HFFc6 (cell line): ENCODE measurements around the gene STH. TPM values are rescaled to one million over a fixed set of nuclear protein-coding genes. Genes with fewer than 3 reads are reported as not detected.

Experiments used
- DNase-seq: peaks from one replicate; pipeline ENCODE4 v3.0.0-alpha.2; 2018
- H3K27ac Mint-ChIP-seq: 2 replicates; pipeline ENCODE4 v1.8.0; 2020; ENCODE audit warnings: mild to moderate bottlenecking, mixed read lengths
- H3K27me3 Mint-ChIP-seq: 2 replicates; pipeline ENCODE4 v1.8.0; 2021; ENCODE audit warnings: mild to moderate bottlenecking, moderate library complexity, mixed read lengths; ENCODE audit not compliant: insufficient read depth
- H3K36me3 Mint-ChIP-seq: 2 replicates; pipeline ENCODE4 v1.8.0; 2021; ENCODE audit warnings: low read depth, mixed read lengths
- H3K4me1 Mint-ChIP-seq: 2 replicates; pipeline ENCODE4 v1.8.0; 2020; ENCODE audit warnings: low read depth, mixed read lengths
- H3K4me3 Mint-ChIP-seq: 2 replicates; pipeline ENCODE4 v1.8.0; 2020; ENCODE audit warnings: mild to moderate bottlenecking, moderate library complexity, mixed read lengths
- H3K9me3 Mint-ChIP-seq: 2 replicates; pipeline ENCODE4 v1.8.0; 2020; ENCODE audit warnings: mild to moderate bottlenecking, mixed read lengths
- CTCF ChIP-seq: fragments of 200-600 bp; sonication (generic); IDR thresholded peaks from 2 replicates; pipeline ENCODE4 v1.5.0; 2021; ENCODE audit warnings: antibody characterized with exemption, mild to moderate bottlenecking
- total RNA-seq, 6 experiments: library from RNA; stranded (reverse); fragmentation: NEBNext Ultra II Directional; extraction: Animal tissue kit (Norgen Biotek cat#: 25700); gene quantifications; 2 replicates in 1 of 6; 3 replicates in 5 of 6; pipeline ENCODE4 v1.2.3, GENCODE V29; 2021

The STH gene
- total RNA-seq, 6 experiments from 2014 or later: not detected

DNA sequence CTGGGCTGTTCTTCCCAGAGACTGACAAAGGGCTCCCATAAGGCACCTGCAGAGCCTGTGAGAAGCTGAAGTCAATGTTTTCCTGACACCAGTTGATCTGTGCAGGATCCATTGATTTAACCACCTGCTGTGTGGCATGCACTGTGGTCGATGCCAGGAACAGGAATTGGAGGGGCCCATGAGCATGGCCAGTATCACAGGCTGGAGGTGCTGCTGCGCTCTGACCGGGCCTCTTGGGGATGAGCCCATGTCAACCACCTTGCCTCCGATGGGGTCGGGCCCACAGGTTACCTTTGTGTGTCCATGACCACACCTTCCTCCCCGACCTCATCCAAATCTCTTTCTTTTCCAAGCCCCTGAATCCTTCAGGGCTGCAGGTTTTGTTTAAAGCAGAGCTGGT lies 18.2 kb upstream of the STH start:
- DNase-seq: no peak
- Mint-ChIP-seq H3K4me3 (no peak overlapping the region), H3K27ac (no peak overlapping the region), H3K4me1 (no peaks in the 10 kb centered on the region), H3K36me3 (no peaks in the 10 kb centered on the region), H3K9me3 (no peaks in the 10 kb centered on the region), H3K27me3 (peaks cover 40% of the 10 kb centered on the region)
- no peak for TF ChIP-seq CTCF

- H3K4me3 Mint-ChIP-seq: no peak overlapping the region
- no peaks in the 10 kb centered on the region for H3K4me1 Mint-ChIP-seq
- no peak for DNase-seq
- H3K27ac Mint-ChIP-seq: no peak overlapping the region
- H3K9me3 Mint-ChIP-seq: no peaks in the 10 kb centered on the region
- peaks cover 38% of the 10 kb centered on the region for H3K27me3 Mint-ChIP-seq
- no peak for TF ChIP-seq CTCF
- no peaks in the 10 kb centered on the region for H3K36me3 Mint-ChIP-seq
Measured at GRCh38 chr17:45981306-45981705, 17.7 kb upstream of the STH start.

DNA sequence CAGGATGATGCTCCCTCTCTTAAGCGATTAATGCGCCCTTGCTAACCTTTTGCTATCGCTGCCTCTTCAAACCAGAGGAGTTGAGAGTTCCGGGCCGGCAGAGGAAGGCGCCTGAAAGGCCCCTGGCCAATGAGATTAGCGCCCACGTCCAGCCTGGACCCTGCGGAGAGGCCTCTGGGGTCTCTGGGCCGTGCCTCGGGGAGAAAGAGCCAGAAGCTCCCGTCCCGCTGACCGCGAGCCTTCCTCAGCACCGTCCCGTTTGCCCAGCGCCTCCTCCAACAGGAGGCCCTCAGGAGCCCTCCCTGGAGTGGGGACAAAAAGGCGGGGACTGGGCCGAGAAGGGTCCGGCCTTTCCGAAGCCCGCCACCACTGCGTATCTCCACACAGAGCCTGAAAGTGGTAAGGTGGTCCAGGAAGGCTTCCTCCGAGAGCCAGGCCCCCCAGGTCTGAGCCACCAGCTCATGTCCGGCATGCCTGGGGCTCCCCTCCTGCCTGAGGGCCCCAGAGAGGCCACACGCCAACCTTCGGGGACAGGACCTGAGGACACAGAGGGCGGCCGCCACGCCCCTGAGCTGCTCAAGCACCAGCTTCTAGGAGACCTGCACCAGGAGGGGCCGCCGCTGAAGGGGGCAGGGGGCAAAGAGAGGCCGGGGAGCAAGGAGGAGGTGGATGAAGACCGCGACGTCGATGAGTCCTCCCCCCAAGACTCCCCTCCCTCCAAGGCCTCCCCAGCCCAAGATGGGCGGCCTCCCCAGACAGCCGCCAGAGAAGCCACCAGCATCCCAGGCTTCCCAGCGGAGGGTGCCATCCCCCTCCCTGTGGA lies 16.0 kb upstream of the STH start:
- no peak for DNase-seq
- no peak overlapping the region for H3K4me3 Mint-ChIP-seq
- H3K4me1 Mint-ChIP-seq: no peaks in the 10 kb centered on the region
- peaks cover 26% of the 10 kb centered on the region for H3K27me3 Mint-ChIP-seq
- no peaks in the 10 kb centered on the region for H3K36me3 Mint-ChIP-seq
- H3K27ac Mint-ChIP-seq: no peak overlapping the region
- no peak for TF ChIP-seq CTCF
- no peaks in the 10 kb centered on the region for H3K9me3 Mint-ChIP-seq

- Mint-ChIP-seq H3K27ac (no peak overlapping the region), H3K4me3 (no peak overlapping the region), H3K27me3 (peaks cover 25% of the 10 kb centered on the region), H3K9me3 (no peaks in the 10 kb centered on the region), H3K36me3 (no peaks in the 10 kb centered on the region), H3K4me1 (no peaks in the 10 kb centered on the region)
- DNase-seq: no peak
- no peak for TF ChIP-seq CTCF
Measured at GRCh38 chr17:45983614-45984310, 15.3 kb upstream of the STH start.

DNA sequence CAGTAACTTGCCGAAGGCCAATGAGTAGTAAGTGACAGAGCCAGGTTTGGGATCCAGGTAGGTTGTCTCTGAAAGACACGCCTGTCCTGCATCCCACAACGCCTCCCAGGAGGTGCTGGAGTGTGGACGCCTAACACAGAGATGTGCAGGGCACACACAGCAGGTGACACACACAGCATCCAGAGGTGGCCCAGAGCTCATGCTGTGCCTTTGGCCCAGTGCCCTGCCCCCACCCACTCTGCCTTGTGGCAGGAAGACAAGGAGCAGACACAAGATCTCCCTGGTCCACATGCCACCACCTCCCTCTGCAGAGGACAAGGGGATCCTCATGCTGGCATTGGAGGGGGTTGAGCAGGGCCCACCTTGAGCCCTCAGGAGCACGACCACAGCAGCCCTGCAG lies 14.7 kb upstream of the STH start:
- Mint-ChIP-seq H3K27ac (no peak overlapping the region), H3K27me3 (peaks cover 23% of the 10 kb centered on the region), H3K4me3 (no peak overlapping the region), H3K4me1 (no peaks in the 10 kb centered on the region), H3K36me3 (no peaks in the 10 kb centered on the region), H3K9me3 (no peaks in the 10 kb centered on the region)
- no peak for TF ChIP-seq CTCF
- DNase-seq: no peak
